Limb (tissue), 2 donors: ENCODE measurements around the gene NUP160.
A peak's percentile ranks its signal among the peaks of the same experiment; 100 is the strongest.
"Not testable (repeated sequence)": the region's sequence is repeated elsewhere in the genome, so short reads cannot be mapped to it uniquely, and the experiment has no call there.

Source experiments
- DNase-seq, 2 donors: peaks; one replicate each; pipeline ENCODE4 v3.0.0-alpha.2; 2016; ENCODE audit errors: extremely low spot score in 2 of 2

NUP160 gene, protein sequence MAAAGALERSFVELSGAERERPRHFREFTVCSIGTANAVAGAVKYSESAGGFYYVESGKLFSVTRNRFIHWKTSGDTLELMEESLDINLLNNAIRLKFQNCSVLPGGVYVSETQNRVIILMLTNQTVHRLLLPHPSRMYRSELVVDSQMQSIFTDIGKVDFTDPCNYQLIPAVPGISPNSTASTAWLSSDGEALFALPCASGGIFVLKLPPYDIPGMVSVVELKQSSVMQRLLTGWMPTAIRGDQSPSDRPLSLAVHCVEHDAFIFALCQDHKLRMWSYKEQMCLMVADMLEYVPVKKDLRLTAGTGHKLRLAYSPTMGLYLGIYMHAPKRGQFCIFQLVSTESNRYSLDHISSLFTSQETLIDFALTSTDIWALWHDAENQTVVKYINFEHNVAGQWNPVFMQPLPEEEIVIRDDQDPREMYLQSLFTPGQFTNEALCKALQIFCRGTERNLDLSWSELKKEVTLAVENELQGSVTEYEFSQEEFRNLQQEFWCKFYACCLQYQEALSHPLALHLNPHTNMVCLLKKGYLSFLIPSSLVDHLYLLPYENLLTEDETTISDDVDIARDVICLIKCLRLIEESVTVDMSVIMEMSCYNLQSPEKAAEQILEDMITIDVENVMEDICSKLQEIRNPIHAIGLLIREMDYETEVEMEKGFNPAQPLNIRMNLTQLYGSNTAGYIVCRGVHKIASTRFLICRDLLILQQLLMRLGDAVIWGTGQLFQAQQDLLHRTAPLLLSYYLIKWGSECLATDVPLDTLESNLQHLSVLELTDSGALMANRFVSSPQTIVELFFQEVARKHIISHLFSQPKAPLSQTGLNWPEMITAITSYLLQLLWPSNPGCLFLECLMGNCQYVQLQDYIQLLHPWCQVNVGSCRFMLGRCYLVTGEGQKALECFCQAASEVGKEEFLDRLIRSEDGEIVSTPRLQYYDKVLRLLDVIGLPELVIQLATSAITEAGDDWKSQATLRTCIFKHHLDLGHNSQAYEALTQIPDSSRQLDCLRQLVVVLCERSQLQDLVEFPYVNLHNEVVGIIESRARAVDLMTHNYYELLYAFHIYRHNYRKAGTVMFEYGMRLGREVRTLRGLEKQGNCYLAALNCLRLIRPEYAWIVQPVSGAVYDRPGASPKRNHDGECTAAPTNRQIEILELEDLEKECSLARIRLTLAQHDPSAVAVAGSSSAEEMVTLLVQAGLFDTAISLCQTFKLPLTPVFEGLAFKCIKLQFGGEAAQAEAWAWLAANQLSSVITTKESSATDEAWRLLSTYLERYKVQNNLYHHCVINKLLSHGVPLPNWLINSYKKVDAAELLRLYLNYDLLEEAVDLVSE (N-terminal part only)

DNA sequence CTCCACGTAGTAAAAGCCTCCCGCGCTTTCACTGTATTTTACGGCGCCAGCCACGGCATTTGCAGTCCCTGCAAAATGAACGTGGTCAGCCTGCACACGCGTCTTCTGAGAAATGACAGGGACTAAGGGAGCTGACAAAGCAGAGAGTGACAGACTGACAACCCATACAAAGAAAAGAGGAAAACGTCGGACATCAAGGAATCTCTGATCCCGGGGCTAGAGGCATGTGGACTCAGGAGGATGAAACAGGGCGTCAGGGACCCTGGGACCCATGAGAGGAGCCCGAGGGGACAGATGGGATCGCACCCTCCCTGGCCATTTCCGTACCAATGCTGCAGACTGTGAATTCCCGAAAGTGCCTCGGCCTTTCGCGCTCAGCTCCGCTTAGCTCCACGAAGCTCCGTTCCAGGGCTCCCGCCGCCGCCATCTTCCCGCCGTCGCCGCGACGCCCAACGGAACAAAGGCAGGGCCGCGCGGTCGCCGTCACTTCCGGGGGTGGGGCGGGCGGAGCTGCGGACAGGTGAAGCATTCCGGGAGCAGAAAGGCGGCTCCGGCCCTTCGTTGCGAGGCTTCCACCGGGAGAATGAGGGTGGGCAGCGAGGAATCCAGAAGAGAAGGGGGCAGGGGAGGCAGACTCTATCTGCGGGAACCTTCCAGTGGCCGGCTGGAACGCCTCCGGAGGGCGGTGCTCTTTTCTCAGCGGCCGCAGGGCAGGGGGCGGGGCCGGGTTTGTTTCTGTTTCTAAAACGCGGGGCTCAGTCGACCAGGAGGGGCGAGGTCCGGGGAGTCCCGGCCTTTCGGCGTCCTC lies at the start of gene NUP160:
Gene NUP160, minus strand, starts transcription at position 459 of the 808 bp plus-strand sequence. Its CDS starts 32 bp downstream, at position 427.
- DNase-seq: peak; percentile 81 to 93

DNA sequence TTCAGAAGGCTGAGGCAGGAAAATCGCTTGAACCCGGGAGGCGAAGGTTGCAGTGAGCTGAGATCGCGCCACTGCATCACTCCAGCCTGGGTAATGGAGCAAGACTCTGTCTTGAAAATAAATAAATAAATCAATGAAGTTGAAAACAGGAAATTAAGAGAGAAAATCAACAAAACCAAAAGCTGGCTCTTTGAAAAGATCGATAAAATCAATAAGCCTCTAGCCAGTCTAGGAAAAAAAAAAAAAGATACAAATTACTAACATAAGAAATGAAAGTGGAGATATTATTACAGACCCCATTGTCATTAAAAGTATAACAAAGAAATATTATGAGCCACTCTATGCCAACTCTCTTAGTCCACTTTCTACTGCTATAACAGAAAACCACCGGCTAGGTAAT lies 48.0 kb upstream of the NUP160 start:
- DNase-seq: no peak

DNA sequence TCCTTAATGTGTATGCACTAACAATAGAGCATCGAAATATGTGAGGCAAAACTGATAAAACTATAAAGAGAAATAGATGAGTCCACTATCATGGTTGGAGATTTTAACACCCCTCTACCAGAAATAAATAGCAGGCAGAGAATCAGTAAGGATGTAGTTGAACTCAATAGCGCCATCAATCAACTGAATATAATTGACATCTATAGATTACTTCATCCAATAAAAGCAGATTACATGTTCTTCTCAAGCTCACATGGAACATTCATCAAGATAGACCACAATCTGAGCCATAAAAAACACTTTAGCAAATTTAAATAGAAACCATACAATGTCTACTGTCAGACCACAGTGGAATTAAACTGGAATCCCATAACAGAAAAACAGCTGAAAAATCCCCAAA lies 46.9 kb upstream of the NUP160 start:
- DNase-seq: no peak

DNA sequence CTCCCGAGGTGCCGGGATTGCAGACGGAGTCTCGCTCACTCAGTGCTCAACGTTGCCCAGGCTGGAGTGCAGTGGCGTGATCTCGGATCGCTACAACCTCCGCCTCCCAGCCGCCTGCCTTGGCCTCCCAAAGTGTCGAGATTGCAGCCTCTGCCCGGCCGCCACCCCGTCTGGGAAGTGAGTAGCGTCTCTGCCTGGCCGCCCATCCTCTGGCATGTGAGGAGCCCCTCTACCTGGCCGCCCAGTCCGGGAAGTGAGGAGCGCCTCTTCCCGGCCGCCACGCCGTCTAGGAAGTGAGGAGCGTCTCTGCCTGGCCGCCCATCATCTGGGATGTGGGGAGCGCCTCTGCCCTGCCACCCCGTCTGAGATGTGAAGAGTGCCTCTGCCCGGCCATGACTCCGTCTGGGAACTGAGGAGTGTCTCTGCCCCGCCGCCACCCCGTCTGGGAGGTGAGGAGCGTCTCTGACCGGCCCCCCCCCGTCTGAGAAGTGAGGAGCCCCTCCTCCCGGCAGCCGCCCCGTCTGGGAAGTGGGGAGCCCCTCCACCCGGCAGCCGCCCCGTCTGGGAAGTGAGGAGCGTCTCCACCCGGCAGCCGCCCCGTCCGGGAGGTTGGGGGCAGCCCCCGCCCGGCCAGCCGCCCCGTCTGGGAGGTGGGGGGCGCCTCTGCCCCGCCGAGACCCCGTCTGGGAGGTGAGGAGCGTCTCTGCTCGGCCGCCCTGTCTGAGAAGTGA lies 44.6 kb upstream of the NUP160 start:
- not testable (repeated sequence) for DNase-seq

DNA sequence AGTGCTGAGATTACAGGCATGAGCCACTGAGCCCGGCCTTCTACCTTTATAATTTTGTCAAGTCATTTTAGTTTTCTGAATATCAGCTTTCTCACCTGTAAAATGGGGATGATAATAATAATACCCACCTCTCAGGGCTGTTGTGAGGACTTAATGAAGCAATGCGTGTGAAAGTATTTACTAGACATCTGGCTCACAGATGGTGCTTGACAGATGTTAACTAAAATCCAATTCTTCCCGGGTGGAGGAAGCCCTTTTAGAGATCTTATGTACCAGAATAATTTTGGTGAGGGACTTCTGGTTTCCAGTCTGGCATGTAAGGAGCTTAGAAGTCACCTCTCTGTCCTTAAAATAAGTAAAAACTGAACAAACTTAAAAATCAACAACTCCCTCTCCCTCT lies 43.7 kb upstream of the NUP160 start:
- no peak for DNase-seq

DNA sequence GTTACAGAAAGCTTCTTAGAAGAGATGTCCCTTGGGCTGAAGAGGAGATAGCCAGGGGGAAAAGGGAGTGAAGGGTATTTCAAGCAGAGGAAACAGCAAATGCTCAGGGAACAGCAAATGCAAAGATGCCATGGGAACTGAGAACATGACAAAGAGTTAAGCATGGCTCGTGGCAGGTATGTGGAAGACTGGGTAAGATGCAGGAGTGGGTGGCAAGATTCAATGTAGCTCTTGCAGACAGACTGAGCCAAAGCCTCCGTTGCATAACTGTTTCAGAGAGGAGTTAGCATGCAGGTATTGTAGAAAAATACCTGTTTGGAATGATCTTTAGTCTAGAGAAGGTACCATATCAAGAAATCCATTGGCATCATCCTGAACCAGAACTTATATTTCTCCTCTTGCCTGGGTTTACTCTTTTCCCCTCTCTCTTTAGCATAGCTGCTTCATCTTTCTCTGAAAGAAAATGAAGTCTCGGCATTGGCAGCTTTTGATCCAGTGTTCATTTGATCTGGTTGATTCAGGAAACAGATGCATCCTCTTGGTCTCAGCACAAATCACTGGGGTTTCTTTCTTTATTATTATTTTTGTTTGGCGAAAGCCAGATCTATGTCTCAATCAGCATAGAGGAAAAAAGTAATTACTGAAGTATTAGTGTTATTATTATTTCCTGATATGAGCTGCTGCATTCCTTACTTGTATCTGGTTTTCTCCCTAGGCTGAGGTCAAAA lies 41.7 kb upstream of the NUP160 start:
- DNase-seq: peak in 1 of 2 donors; percentile 30

DNA sequence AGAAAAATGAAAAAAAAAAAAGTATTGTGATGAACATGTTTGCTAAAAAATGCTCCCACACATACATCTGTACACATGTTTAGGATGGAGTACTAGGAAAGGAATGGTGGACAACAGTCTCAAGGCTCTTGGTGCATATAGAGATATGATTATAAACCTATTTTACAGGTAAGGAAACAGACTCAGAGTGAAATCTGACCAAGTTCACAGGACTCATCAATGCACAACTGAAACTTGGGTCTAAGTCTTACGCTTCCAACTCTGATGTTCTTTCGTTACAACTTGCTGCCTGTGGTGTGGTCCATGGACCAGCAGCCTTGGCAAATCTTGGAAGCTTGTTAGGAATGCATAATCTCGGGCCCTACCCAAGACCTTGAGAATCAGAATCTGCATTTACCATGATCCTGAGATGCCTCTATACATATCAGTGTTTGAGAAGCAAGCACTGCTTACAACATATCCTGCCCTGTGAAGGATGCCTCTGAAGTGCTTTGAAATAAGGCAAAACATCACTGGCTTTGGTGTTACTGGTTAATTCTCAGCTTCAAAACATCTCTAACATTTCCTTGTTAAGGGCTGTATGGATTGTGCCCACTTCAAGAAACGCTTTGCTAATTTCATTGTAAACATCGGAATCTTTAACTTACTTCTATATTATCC lies 39.9 kb upstream of the NUP160 start:
- no peak for DNase-seq

DNA sequence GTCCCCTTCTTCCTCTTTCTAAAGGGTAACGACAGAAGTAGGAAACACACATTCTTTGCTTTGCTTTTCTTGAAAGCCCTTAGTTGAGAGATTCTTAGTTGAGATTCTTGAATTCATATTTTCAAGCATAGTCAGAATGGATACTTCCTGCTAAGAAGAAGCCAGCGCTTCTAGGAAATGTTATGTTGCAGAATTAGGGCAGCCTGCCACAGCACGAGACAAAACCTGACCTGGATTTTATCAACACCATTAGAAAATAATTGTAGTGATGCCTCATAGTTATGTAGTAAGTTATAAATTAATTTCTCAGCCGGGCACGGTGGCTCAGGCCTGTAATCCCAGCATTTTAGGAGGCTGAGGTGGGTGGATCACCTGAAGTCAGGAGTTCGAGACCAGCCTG lies 37.9 kb upstream of the NUP160 start:
- peak in 1 of 2 donors; percentile 37 for DNase-seq

DNA sequence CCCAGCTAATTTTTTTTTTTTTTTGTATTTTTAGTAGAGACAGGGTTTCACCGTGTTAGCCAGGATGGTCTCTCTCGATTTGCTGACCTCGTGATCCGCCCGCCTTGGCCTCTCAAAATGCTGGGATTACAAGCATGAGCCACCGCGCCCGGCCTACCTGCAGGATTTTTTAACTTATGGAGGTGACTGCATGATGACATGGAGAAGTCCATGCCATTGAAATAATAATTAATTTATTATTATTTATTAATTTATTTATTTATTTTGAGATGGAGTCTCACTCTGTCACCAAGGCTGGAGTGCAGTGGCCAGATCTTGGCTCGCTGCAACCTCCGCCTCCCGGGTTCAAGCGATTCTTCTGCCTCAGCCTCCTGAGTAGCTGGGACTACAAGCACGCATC lies 34.3 kb upstream of the NUP160 start:
- DNase-seq: not testable (repeated sequence)

DNA sequence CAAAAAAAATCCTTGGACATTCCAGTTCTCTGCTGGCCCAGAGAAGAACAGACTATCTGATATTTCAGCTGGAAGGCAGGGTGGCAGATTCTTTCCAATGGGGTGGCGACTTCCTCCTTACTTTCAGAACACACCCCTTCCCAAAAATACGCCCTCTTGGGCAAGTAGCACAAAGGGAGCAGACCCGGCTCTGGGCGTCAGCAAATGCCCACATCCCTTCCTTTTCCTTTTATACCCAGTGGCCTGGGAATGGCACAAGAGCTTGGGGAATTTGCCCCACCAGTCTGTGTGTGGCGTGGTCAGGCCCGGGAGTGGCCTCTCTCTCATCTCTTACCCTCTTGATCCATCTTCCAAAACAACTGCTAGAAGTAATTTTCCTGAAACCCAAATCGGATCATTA lies 33.0 kb upstream of the NUP160 start:
- no peak for DNase-seq

DNA sequence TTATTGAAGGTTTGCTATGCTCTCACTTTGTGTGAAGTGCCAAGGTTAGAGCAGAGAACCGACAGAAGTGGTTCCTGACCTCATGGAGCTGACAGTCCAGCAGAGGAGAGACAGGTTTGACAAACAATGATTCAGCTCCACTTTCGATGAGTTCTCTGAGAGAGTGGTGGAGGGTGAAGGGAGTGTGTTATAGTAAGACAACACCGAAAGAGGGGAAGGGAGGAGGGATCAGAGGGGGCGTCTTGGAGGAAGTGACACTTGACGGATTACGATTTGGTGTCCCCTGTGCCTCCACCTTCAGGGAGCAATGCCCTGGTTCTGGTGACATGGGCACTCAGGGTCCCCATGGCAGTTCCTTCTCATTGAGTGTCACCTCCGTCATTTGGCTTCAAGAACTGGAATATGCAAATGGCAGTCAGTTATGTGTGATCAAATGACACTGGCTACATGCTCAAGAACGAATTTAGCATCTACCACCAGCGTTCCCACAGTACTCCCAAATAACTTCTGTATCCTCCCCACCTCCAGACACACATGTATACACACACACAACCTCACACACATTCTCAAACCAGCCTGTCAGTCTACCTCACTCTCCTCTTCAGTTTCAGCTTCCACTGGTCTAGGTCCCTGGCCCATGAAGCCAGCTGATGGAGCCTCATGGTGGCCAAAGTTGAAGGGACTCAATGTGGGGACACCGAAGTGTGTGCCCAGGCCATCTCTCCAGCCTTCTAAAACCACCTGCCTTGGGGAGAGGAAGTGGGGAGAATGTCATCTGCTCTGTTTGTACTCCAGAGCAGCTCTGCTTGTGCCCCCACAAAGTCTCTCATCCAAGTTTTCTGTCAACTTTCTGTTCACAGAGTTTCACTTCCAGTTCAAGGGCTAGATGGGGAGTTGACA lies 31.4 kb upstream of the NUP160 start:
- DNase-seq: no peak

DNA sequence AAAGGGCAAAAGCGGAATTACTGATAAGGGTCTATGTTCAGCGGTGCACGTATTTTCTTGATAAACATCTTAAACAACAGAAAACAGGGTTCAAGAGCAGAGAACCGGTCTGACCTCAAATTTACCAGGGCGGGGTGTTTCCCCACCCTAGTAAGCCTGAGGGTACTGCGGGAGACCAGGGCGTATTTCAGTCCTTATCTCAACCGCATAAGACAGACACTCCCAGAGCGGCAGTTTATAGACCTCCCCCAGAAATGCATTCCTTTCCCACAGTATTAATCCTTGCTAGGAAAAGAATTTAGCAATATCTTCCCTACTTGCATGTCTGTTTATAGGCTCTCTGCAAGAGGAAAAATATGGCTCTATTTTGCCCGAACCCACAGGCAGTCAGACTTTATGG lies 27.7 kb upstream of the NUP160 start:
- DNase-seq: not testable (repeated sequence)

DNA sequence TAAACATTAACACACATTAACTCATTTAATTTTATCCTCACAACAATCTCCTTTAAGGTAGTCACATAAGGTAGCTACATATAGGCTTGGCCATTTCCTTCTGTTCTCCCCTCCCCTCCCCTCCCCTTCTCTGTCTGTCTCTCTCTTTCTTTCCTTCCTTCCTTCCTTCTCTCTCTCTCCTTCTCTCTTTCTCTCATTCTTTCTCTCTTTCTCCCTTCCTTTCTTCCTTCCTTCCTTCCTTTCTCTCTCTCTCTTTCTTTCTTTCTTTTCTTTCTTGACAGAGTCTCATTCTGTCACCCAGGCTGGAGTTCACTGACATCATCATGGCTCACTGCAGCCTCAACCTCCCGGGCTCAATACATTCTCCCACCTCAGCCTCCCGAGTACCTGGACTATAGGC lies 22.3 kb upstream of the NUP160 start:
- no peak for DNase-seq

DNA sequence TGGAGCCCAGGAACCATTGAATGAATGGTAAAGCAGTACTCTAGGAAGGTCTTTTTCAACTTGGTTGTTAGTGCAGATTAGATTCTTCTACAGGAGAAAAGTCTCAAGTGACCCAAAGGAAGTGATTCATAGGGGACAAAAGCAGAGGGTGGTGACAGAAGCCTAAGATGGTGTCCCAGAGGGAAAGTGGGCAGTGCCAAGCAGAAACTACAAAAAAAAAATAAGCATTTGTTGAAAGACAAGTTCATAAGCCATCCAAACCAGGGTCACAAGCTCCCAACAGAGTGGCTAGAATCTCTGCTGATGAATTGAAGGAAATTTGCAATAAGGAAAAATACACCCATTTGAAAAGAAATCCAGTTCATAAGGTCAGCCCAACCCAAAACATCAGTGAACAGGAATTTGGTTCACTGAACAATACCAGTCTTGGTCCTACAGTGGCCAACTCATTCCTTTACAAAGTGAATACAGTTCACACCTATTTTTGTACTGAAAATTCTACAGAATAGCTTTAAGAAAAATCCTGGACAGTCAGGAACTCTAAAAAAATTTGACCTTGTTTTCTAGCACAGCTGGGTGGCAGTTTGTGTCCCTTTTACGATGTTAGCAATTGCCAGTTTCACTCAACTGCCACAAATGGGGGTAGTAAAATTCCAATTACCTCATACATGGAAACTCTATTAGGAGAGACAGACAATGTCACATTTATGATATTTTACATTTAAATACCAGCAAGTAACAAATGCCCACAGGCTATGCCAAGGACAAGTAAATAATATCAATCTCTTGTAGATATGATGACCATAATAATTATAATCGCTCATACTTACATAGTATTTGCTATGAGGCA lies 21.6 kb upstream of the NUP160 start:
- no peak for DNase-seq

DNA sequence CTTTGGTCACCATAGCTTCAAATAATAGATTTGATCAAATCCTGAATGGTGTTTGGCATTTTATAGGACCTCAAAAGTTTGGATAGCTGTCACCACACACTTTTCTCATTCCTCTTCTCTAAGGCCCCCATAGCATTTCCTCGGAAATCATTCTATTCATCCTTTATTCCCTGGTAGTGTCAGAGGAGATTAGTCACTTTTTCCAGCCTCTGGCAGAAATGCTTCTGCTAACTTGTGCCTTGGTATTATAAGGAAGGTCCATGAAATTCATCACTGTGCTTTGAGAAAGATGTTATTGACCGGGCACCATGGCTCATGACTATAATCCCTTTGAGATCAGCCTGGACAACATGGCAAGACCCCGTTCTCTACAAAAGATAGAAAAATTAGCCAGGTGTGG lies 19.7 kb upstream of the NUP160 start:
- DNase-seq: no peak

DNA sequence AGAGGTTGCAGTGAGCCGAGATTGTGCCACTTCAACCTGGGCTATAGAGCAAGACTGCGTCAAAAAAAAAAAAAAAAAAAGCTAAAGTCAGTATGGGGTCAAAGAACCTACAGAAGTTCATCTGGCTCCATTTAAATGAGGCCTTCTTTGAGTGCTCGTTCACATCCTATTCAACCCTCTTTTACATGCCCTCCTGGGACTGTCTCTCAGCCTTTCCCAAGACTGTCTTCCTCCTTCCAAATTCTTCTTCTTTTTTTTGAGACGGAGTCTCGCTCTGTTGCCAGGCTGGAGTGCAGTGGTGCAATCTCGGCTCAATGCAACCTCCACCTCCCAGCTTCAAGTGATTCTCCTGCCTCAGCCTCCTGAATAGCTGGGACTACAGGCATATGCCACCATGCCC lies 18.7 kb upstream of the NUP160 start:
- DNase-seq: not testable (repeated sequence)

DNA sequence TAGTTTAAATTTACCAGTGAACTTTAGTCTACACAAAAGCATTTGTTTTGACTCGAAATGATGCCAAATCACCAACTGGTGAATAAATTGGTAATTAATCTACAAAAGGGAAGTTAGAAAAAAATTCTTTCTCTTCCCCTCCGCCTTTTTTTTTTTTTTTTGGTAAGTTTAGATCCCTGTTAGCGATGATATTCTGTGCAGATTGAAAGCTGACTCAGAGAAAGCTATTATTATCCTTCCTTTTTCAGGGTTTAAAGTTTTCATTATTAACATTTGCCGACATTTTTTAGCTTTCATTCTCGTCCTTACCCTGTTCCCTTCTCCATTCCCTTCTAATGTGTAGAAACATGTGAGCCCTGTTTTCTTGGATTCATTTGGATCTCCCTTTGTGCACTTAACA lies 16.8 kb upstream of the NUP160 start:
- no peak for DNase-seq
